Retinal pigment epithelial cell (primary cell): Measurements from ENCODE around the gene MPPED2.

Source experiments
- DNase-seq: peaks from one replicate; pipeline ENCODE4 v3.0.0-alpha.2; 2010; ENCODE audit warnings: low read depth
- H3K4me3 ChIP-seq: 2 replicates; pipeline ENCODE4 v1.5.1; 2011; ENCODE audit warnings: mild to moderate bottlenecking, low read length, control low read depth, moderate library complexity
- TF ChIP-seq, protein P1 (sequence below): conservative IDR thresholded peaks from 2 replicates; pipeline ENCODE4 v1.5.1; 2011; ENCODE audit warnings: low read depth, low read length, control low read depth, inconsistent platforms

The MPPED2 gene

DNA sequence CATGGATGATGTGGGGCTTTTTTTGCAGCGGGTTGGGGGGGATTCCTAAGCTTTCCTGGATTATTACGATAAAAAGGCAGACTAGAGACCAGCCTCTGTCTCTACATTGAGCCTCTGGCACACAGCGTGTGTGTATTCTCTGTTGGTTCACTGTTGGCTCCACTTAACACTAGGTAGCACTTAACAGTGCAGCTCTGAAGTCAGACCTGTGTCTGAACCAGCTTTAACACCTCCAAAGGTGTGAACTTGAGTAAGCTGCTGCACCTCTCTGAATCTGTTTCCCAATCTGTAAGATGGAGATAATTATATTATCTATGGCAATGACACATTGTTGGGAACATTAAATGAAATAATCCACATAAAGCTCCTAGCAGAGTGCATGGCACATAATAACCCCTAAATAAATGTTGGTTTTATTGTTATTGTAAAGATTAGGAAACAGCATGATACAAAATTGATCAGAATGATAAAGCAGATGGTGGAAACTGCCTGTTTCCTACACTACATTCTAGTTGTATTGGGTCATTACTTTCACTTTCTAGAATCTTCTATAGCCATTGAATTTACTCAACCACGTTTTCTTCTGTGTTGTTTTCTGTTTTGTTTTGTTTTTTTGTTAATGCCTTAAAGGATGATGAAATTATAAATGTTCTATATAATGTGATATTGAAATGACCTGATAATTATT lies 154.9 kb downstream of the MPPED2 start:
- DNase-seq: no peak
- TF ChIP-seq, protein P1, sequence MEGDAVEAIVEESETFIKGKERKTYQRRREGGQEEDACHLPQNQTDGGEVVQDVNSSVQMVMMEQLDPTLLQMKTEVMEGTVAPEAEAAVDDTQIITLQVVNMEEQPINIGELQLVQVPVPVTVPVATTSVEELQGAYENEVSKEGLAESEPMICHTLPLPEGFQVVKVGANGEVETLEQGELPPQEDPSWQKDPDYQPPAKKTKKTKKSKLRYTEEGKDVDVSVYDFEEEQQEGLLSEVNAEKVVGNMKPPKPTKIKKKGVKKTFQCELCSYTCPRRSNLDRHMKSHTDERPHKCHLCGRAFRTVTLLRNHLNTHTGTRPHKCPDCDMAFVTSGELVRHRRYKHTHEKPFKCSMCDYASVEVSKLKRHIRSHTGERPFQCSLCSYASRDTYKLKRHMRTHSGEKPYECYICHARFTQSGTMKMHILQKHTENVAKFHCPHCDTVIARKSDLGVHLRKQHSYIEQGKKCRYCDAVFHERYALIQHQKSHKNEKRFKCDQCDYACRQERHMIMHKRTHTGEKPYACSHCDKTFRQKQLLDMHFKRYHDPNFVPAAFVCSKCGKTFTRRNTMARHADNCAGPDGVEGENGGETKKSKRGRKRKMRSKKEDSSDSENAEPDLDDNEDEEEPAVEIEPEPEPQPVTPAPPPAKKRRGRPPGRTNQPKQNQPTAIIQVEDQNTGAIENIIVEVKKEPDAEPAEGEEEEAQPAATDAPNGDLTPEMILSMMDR: no peak
- no peak overlapping the region for H3K4me3 ChIP-seq

DNA sequence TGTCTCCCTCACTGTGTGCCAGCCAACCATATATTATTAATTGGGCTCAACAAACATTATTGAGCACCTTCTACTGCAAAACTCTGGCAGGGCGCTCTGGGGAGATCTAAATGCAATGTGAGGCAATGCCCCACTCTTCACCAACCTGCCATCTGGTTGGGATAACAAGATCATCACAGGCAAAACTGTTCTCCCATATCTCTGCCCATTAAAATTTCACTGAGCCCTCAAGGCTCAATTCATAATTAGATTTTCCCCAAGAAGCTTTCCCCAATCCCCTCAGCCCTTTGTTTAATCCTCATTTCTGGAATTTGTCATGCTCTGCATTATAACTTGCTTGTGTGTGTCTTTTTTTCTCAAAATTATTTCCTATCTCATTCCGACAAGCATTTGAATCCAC lies 156.6 kb downstream of the MPPED2 start:
- DNase-seq: no peak
- TF ChIP-seq, protein P1: no peak
- H3K4me3 ChIP-seq: no peak overlapping the region

DNA sequence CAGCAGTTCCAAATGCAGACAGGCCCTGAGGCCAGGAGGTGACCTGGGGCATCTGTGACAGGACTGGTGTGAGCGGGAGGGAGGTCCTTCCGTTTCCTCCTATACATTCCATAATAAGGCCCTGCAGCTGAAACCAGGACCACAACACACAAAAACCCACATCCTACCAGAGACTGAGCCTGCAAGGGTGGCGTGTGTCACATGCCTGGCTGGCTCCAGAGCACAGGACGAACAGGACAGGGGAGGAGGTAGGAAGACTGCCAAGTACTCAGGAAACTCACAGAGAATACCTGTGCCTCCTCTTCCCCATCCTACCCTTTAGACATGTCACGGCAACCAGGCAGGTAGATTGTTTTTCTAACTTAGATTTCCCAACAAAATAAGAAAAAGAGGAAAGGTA lies 159.4 kb downstream of the MPPED2 start:
- TF ChIP-seq, protein P1: no peak
- no peak overlapping the region for H3K4me3 ChIP-seq
- DNase-seq: no peak

DNA sequence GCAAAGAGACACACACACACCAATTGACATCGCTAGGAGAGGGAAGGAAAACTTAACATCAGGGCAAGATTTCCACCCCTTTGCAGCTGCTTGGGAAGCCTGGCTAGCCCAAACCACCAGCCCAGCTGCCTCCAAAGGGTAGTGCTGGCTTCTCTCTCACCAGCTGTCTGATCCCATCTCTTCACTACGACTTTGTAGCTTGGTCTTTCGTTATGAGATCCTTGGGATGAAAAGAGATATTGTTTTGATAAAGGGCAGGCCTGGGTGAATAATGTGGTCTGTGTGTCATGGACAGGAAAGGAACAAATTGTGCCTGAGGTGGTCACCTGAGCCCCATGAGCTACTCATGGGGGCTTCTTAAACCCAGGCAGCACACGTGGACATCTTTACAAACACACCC lies 161.3 kb downstream of the MPPED2 start:
- DNase-seq: no peak
- no peak overlapping the region for H3K4me3 ChIP-seq
- TF ChIP-seq, protein P1: no peak

DNA sequence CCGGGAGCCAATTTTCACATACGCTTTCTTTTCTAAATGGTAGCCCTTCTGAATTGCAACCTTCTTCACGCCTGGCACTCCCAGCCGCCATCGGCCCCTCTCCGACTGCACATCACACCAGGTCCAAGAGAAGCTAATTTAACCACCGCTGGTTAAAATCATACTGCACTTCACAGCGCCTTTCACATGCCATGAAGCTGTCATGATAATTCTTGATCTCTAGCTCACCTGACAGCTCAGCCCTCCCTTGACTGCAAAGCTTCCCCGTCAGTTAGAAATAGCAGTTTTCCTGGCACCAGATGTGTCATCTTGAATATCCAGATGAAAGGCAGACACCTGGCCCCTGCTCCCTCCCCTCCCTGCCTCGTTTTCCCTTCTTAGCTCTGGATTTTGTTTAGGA lies 161.8 kb downstream of the MPPED2 start:
- DNase-seq: no peak
- TF ChIP-seq, protein P1: no peak
- H3K4me3 ChIP-seq: no peak overlapping the region

DNA sequence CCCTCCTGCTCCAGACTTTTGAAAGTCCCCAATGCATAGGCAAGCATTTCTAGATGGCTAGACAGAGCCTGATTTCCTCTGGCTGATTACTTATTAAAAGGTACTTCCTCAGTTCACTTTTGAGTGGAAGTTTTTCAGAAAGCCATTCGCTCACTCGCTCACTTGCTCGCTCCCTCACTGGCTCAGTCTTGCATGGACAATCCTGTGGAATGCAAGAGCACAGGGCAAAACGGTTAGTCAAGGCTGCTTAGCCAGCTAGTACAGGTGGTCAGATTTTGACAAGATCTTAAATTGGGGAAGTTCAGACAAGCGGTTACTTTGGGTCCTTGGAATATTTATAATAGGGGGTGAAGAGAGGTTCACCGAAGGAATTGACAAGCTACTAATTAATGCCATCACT lies 162.3 kb downstream of the MPPED2 start:
- no peak for DNase-seq
- TF ChIP-seq, protein P1: no peak
- no peak overlapping the region for H3K4me3 ChIP-seq

DNA sequence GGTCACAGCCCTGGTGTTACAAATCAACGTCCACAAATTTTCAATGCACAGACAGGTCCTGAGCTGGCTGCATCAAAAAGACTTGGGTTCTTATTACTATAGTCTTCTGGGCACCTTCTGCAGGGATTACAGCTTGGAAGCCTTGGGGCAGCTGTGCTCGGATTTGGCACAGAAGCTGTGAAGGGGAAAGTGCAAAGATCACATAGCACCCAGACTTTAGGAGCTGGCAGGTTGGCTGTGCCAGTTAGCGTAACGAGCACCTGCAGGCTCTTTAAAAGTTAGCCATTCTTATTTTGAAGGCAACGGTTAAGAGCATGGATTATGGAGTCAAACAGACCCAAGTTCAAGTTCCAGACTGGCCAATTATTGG lies 162.9 kb downstream of the MPPED2 start:
- no peak for DNase-seq
- TF ChIP-seq, protein P1: no peak
- no peak overlapping the region for H3K4me3 ChIP-seq
